Activated CD8-positive, alpha-beta T cell treated with anti-CD3 and anti-CD28 coated beads, Interleukin-2, amount 10 ng/mL, durations not matched to agents 7 days and 5 days (primary cell): ENCODE results near the gene CPLX4. TPM values are rescaled to one million over a fixed set of nuclear protein-coding genes. Genes with fewer than 3 reads are reported as not detected.

Source experiments
- ATAC-seq: fragments of 150-1000 bp; cut with Tn5 transposase; one replicate; pipeline ENCODE4 v1.10.0; 2021; ENCODE audit warnings: moderate library complexity
- CTCF ChIA-PET: fragments of 350-600 bp; sonication (Branson Sonifier 250); formaldehyde crosslinking; loops from one replicate; lab custom pipeline; 2021; ENCODE audit warnings: antibody characterized with exemption; lab: Charles Lee
- POLR2A ChIA-PET: fragments of 350-600 bp; sonication (Branson Sonifier 250); formaldehyde crosslinking; loops from one replicate; lab custom pipeline; 2021; ENCODE audit warnings: antibody characterized with exemption; lab: Charles Lee
- DNase-seq: peaks from one replicate; pipeline ENCODE4 v3.0.0-alpha.2; 2020
- H3K27ac Mint-ChIP-seq: one replicate; pipeline ENCODE4 v1.8.0; 2021; ENCODE audit warnings: mild to moderate bottlenecking, mixed read lengths
- H3K27me3 Mint-ChIP-seq: one replicate; pipeline ENCODE4 v1.8.0; 2021; ENCODE audit warnings: low read depth, mixed read lengths
- H3K36me3 Mint-ChIP-seq: one replicate; pipeline ENCODE4 v1.8.0; 2021; ENCODE audit warnings: low read depth, mixed read lengths
- H3K4me1 Mint-ChIP-seq: one replicate; pipeline ENCODE4 v1.8.0; 2021; ENCODE audit warnings: low read depth, mixed read lengths
- H3K4me3 Mint-ChIP-seq: one replicate; pipeline ENCODE4 v1.8.0; 2021; ENCODE audit warnings: mild to moderate bottlenecking, mixed read lengths
- H3K9me3 Mint-ChIP-seq: one replicate; pipeline ENCODE4 v1.8.0; 2022; ENCODE audit warnings: mixed read lengths; ENCODE audit not compliant: insufficient read depth
- total RNA-seq, 2 experiments: library from RNA; stranded (reverse); gene quantifications; one replicate each; pipeline ENCODE4 v1.2.3, GENCODE V29; 2021

Gene CPLX4
- not detected for total RNA-seq

GRCh38 chr18:59318460-59319050 is at the start of gene CPLX4:
Gene CPLX4 (minus strand): TSS chr18:59318649. CDS start chr18:59318462, 187 bp downstream.
- no peak within 1 kb of the TSS for H3K4me3 Mint-ChIP-seq
- no peak within 1 kb of the TSS for H3K27ac Mint-ChIP-seq
- DNase-seq (no peak), ATAC-seq (no peak)
- CTCF ChIA-PET, result interaction anchor here (2.2 to 2.9 kb wide), 2 partner anchors 10 to 84 kb away, joined by 11 to 14 read pairs; no protein-coding TSS in a partner anchor
- H3K36me3 Mint-ChIP-seq, result no peaks in the 10 kb centered on the region
- peaks cover 32% of the 10 kb centered on the region for H3K27me3 Mint-ChIP-seq
- POLR2A ChIA-PET, result no interaction called here
- H3K9me3 Mint-ChIP-seq, result no peaks in the 10 kb centered on the region
- H3K4me1 Mint-ChIP-seq, result no peaks in the 10 kb centered on the region

- ATAC-seq, result no peak
- CTCF ChIA-PET, result interaction anchor here (1.3 kb wide), 1 partner anchor 112 kb away, joined by 6 read pairs; no protein-coding TSS in a partner anchor
- Mint-ChIP-seq H3K4me1 (peaks cover 30% of the 10 kb centered on the region), H3K36me3 (peaks cover 9% of the 10 kb centered on the region), H3K27me3 (peaks cover 6% of the 10 kb centered on the region), H3K27ac (no peak overlapping the region), H3K9me3 (no peaks in the 10 kb centered on the region), H3K4me3 (no peak overlapping the region)
- DNase-seq, result no peak
- POLR2A ChIA-PET, result no interaction called here
These were observed 41.9 kb upstream of the CPLX4 start for GRCh38 chr18:59360381-59360780.

GRCh38 chr18:59359576-59359952 is 41.1 kb upstream of the CPLX4 start:
- no peak for DNase-seq
- peaks cover 5% of the 10 kb centered on the region for H3K27me3 Mint-ChIP-seq
- CTCF ChIA-PET, result interaction anchor here (0.6 to 1.5 kb wide), 5 partner anchors 43 to 143 kb away, joined by 3 to 10 read pairs (median 4); no protein-coding TSS in a partner anchor
- peaks cover 33% of the 10 kb centered on the region for H3K4me1 Mint-ChIP-seq
- no peak overlapping the region for H3K27ac Mint-ChIP-seq
- H3K36me3 Mint-ChIP-seq, result peaks cover 18% of the 10 kb centered on the region
- H3K4me3 Mint-ChIP-seq, result peak overlapping the region; percentile 89
- ATAC-seq, result no peak
- no peaks in the 10 kb centered on the region for H3K9me3 Mint-ChIP-seq
- POLR2A ChIA-PET, result interaction anchor here (0.6 to 1.3 kb wide), 2 partner anchors 12 to 83 kb away, joined by 3 to 4 read pairs; no protein-coding TSS in a partner anchor

- Mint-ChIP-seq H3K27me3 (peaks cover 4% of the 10 kb centered on the region), H3K27ac (peak within 1 kb of the TSS; percentile 93), H3K9me3 (no peaks in the 10 kb centered on the region), H3K36me3 (peaks cover 19% of the 10 kb centered on the region), H3K4me1 (peaks cover 34% of the 10 kb centered on the region), H3K4me3 (peak within 1 kb of the TSS; percentile 89)
- ChIA-PET CTCF (interaction anchor here (0.6 to 1.5 kb wide), 5 partner anchors 44 to 142 kb away, joined by 3 to 10 read pairs (median 4); no protein-coding TSS in a partner anchor), POLR2A (interaction anchor here (0.6 to 1.3 kb wide), 2 partner anchors 11 to 82 kb away, joined by 3 to 4 read pairs; no protein-coding TSS in a partner anchor)
- peak; percentile 98 for ATAC-seq
- DNase-seq, result peak; percentile 95
These were observed 40.5 kb upstream of the CPLX4 start, which contains the start of gene LMAN1 for GRCh38 chr18:59358712-59359575. Gene LMAN1 (minus strand): TSS chr18:59359265. CDS start chr18:59359244, 21 bp downstream.

- CTCF ChIA-PET, result no interaction called here
- DNase-seq (no peak), ATAC-seq (no peak)
- Mint-ChIP-seq H3K27ac (peak overlapping the region; percentile 93), H3K4me3 (peak overlapping the region; percentile 89), H3K9me3 (no peaks in the 10 kb centered on the region), H3K27me3 (peaks cover 4% of the 10 kb centered on the region), H3K4me1 (peaks cover 35% of the 10 kb centered on the region), H3K36me3 (peaks cover 20% of the 10 kb centered on the region)
- POLR2A ChIA-PET, result interaction anchor here (1.1 to 1.3 kb wide), 2 partner anchors 10 to 11 kb away, joined by 3 to 4 read pairs; no protein-coding TSS in a partner anchor
These were observed 39.9 kb upstream of the CPLX4 start for GRCh38 chr18:59358414-59358711.

GRCh38 chr18:59357928-59358327 is 39.5 kb upstream of the CPLX4 start:
- ChIA-PET POLR2A (interaction anchor here (1.1 kb wide), 1 partner anchor 10 kb away, joined by 3 read pairs; no protein-coding TSS in a partner anchor), CTCF (no interaction called here)
- Mint-ChIP-seq H3K27ac (peak overlapping the region; percentile 93), H3K4me3 (peak overlapping the region; percentile 89), H3K4me1 (peaks cover 39% of the 10 kb centered on the region), H3K9me3 (no peaks in the 10 kb centered on the region), H3K36me3 (peaks cover 24% of the 10 kb centered on the region), H3K27me3 (peaks cover 1% of the 10 kb centered on the region)
- ATAC-seq (no peak), DNase-seq (no peak)

- H3K36me3 Mint-ChIP-seq, result peaks cover 46% of the 10 kb centered on the region
- no peak overlapping the region for H3K4me3 Mint-ChIP-seq
- no peak overlapping the region for H3K27ac Mint-ChIP-seq
- peaks cover 46% of the 10 kb centered on the region for H3K4me1 Mint-ChIP-seq
- ChIA-PET POLR2A (no interaction called here), CTCF (interaction anchor here (1.1 to 1.5 kb wide), 4 partner anchors 9 to 52 kb away, joined by 3 to 8 read pairs (median 4); no protein-coding TSS in a partner anchor)
- no peaks in the 10 kb centered on the region for H3K27me3 Mint-ChIP-seq
- DNase-seq (no peak), ATAC-seq (no peak)
- no peaks in the 10 kb centered on the region for H3K9me3 Mint-ChIP-seq
These were observed 36.3 kb upstream of the CPLX4 start for GRCh38 chr18:59354731-59355130.

- Mint-ChIP-seq H3K36me3 (peaks cover 60% of the 10 kb centered on the region), H3K27ac (no peak overlapping the region), H3K4me1 (peaks cover 42% of the 10 kb centered on the region), H3K4me3 (no peak overlapping the region), H3K27me3 (no peaks in the 10 kb centered on the region), H3K9me3 (no peaks in the 10 kb centered on the region)
- ChIA-PET CTCF (interaction anchor here (1.0 kb wide), 1 partner anchor 8 kb away, joined by 3 read pairs; no protein-coding TSS in a partner anchor), POLR2A (no interaction called here)
- ATAC-seq (no peak), DNase-seq (no peak)
These were observed 34.7 kb upstream of the CPLX4 start for GRCh38 chr18:59353079-59353680.

- ChIA-PET CTCF (interaction anchor here (1.0 to 1.2 kb wide), 2 partner anchors 9 to 14 kb away, joined by 3 read pairs; no protein-coding TSS in a partner anchor), POLR2A (no interaction called here)
- ATAC-seq (no peak), DNase-seq (no peak)
- Mint-ChIP-seq H3K36me3 (peaks cover 64% of the 10 kb centered on the region), H3K27me3 (no peaks in the 10 kb centered on the region), H3K4me3 (no peak overlapping the region), H3K9me3 (no peaks in the 10 kb centered on the region), H3K27ac (peak overlapping the region; percentile 29), H3K4me1 (peaks cover 36% of the 10 kb centered on the region)
These were observed 33.9 kb upstream of the CPLX4 start for GRCh38 chr18:59352250-59352855.

- CTCF ChIA-PET, result interaction anchor here (1.9 kb wide), 1 partner anchor 10 kb away, joined by 5 read pairs; no protein-coding TSS in a partner anchor
- H3K4me3 Mint-ChIP-seq, result no peak overlapping the region
- ATAC-seq (no peak), DNase-seq (no peak)
- peaks cover 23% of the 10 kb centered on the region for H3K4me1 Mint-ChIP-seq
- H3K9me3 Mint-ChIP-seq, result peaks cover 11% of the 10 kb centered on the region
- H3K27ac Mint-ChIP-seq, result no peak overlapping the region
- POLR2A ChIA-PET, result no interaction called here
- no peaks in the 10 kb centered on the region for H3K27me3 Mint-ChIP-seq
- peaks cover 79% of the 10 kb centered on the region for H3K36me3 Mint-ChIP-seq
These were observed 27.1 kb upstream of the CPLX4 start for GRCh38 chr18:59345556-59345955.

GRCh38 chr18:59344996-59345395 is 26.5 kb upstream of the CPLX4 start:
- H3K4me1 Mint-ChIP-seq, result peaks cover 24% of the 10 kb centered on the region
- H3K27ac Mint-ChIP-seq, result no peak overlapping the region
- DNase-seq, result no peak
- ChIA-PET POLR2A (no interaction called here), CTCF (interaction anchor here (1.9 kb wide), 1 partner anchor 10 kb away, joined by 5 read pairs; no protein-coding TSS in a partner anchor)
- no peak overlapping the region for H3K4me3 Mint-ChIP-seq
- H3K27me3 Mint-ChIP-seq, result no peaks in the 10 kb centered on the region
- peaks cover 82% of the 10 kb centered on the region for H3K36me3 Mint-ChIP-seq
- ATAC-seq, result no peak
- H3K9me3 Mint-ChIP-seq, result peaks cover 11% of the 10 kb centered on the region
